GM23248 (cell line): ENCODE data around the gene CYBA.

Experiments
- EZH2 ChIP-seq: fragments of 200-600 bp; sonication (generic); IDR thresholded peaks from 2 replicates; pipeline ENCODE4 v1.6.1; 2018; ENCODE audit warnings: antibody characterized with exemption, mild to moderate bottlenecking; ENCODE audit not compliant: insufficient read depth, poor library complexity, severe bottlenecking
- EZH2phosphoT487 ChIP-seq: fragments of 200-600 bp; sonication (generic); IDR thresholded peaks from 2 replicates; pipeline ENCODE4 v1.6.1; 2018; ENCODE audit warnings: antibody characterized with exemption, moderate library complexity, mild to moderate bottlenecking, low read depth; ENCODE audit not compliant: insufficient read depth

- TF ChIP-seq EZH2 (no peak), EZH2phosphoT487 (no peak)
Observed at GRCh38 chr16:88645941-88646340, 4.9 kb downstream of the CYBA start.
